ENCODE data around the gene RNASE13. TPM values are rescaled to one million over a fixed set of nuclear protein-coding genes. Genes with fewer than 3 reads are reported as not detected.

RNASE13 gene
- polyA plus RNA-seq, 1 of the 3 experiments (the other 2 are of a cell fraction): not detected

GRCh38 chr14:20996521-20996920, 38.1 kb downstream of the RNASE13 start (continued):
- no peak for TF ChIP-seq REST (IDR thresholded peaks at IDR 0.05; ENCODE audit: low read depth, low read length)
- TF ChIP-seq TEAD4 (IDR thresholded peaks at IDR 0.05; ENCODE audit: borderline replicate concordance, insufficient read depth): no peak
- no peak for TF ChIP-seq MEF2A (IDR thresholded peaks at IDR 0.05; ENCODE audit: borderline replicate concordance, low read depth)
- TF ChIP-seq RFX5 (IDR thresholded peaks at IDR 0.05; ENCODE audit: low read length): no peak
- no peak for TF ChIP-seq SMC3 (IDR thresholded peaks at IDR 0.05; ENCODE audit: low read depth, low read length)
- no peak for TF ChIP-seq ELF1 (IDR thresholded peaks at IDR 0.05)

- ChIA-PET POLR2A (no interaction called here), CTCF (interaction anchor here (1.1 to 2.0 kb wide), 4 partner anchors 19 to 114 kb away, joined by 3 to 8 read pairs (median 6); partner anchors contain the start of gene TMEM253)
- Histone ChIP-seq H3K27ac (ENCODE audit: low read depth in 2 of 2, low read length in 1 of 2) (peak within 1 kb of the TSS; percentile 59 to 84), H3K27me3 (ENCODE audit: insufficient read depth) (no peaks in the 10 kb centered on the region), H3K36me3 (replicated peaks in 1 of 2; ENCODE audit: control insufficient read depth in 1 of 2, insufficient read depth in 2 of 2, low read length in 1 of 2) (peaks cover 28 to 41% of the 10 kb centered on the region in 2 experiments), H3K79me2 (ENCODE audit: insufficient read depth) (peaks cover 30% of the 10 kb centered on the region), H2AFZ (ENCODE audit: low read depth) (peak within 1 kb of the TSS; percentile 91), H3K9ac (peak within 1 kb of the TSS; percentile 77), H3K9me3 (no peaks in the 10 kb centered on the region), H3F3A (replicated peaks; ENCODE audit: insufficient read depth) (peaks cover 13% of the 10 kb centered on the region), H3K4me1 (ENCODE audit: control insufficient read depth in 1 of 2, insufficient read depth in 2 of 2, low read depth in 1 of 2, low read length in 1 of 2) (peaks cover 10 to 29% of the 10 kb centered on the region in 2 experiments), H3K4me3 (ENCODE audit: low read depth in 2 of 2, low read length in 1 of 2) (peak within 1 kb of the TSS; percentile 95 to 100), H3K9me2 (no peaks in the 10 kb centered on the region), H4K20me1 (ENCODE audit: insufficient read depth) (0 out of 2 replicates have a peak, but pooled peaks cover 6% of the 10 kb centered on the region), H3K4me2 (peak within 1 kb of the TSS; percentile 94)
- WGBS (ENCODE audit: low lambda C conversion rate): 3% methylated on average over 31 of the region's 42 CpGs
- peak; percentile 85 for DNase-seq
- TF ChIP-seq POLR2AphosphoS5 (IDR thresholded peaks at IDR 0.05; ENCODE audit: low read depth, low read length): peak; percentile 70
- no peak; the same call in none of the 2 replicates for TF ChIP-seq MAX (IDR thresholded peaks at IDR 0.05; ENCODE audit: low read depth)
- no peak for TF ChIP-seq FOSL2 (IDR thresholded peaks at IDR 0.05; ENCODE audit: borderline replicate concordance, low read depth)
- TF ChIP-seq GABPA (IDR thresholded peaks at IDR 0.05; ENCODE audit: low read depth): peak; percentile 98
- TF ChIP-seq YY1 (IDR thresholded peaks at IDR 0.05; ENCODE audit: low read depth): peak; percentile 94
- TF ChIP-seq IRF3 (IDR thresholded peaks at IDR 0.05; ENCODE audit: low read depth, low read length): peak; percentile 94
- no peak for TF ChIP-seq RXRA (IDR thresholded peaks at IDR 0.05; ENCODE audit: borderline replicate concordance, low read depth)
- no peak for TF ChIP-seq SMC3 (IDR thresholded peaks at IDR 0.05; ENCODE audit: low read depth, low read length)
- TF ChIP-seq MXI1 (IDR thresholded peaks at IDR 0.05; ENCODE audit: low read depth, low read length): peak; percentile 61; the same call in 1 of the 2 replicates
- TF ChIP-seq NRF1 (IDR thresholded peaks at IDR 0.05; ENCODE audit: low read depth, low read length): no peak
- TF ChIP-seq FOXJ3 (CRISPR knock-in tag; IDR thresholded peaks at IDR 0.05): no peak
- TF ChIP-seq FOXM1 (IDR thresholded peaks at IDR 0.05; ENCODE audit: low read depth): no peak
- no peak; the same call in 1 of the 2 replicates for TF ChIP-seq SIN3A (IDR thresholded peaks at IDR 0.05; ENCODE audit: borderline replicate concordance, low read depth, low read length)
- no peak for TF ChIP-seq ELF1 (IDR thresholded peaks at IDR 0.05)
- no peak for TF ChIP-seq USF2 (IDR thresholded peaks at IDR 0.05; ENCODE audit: borderline replicate concordance, low read depth, low read length)
- peak; percentile 38; the same call in 1 of the 2 replicates for TF ChIP-seq ZBTB33 (IDR thresholded peaks at IDR 0.05; ENCODE audit: borderline replicate concordance, low read depth)
- TF ChIP-seq TEAD4 (IDR thresholded peaks at IDR 0.05; ENCODE audit: borderline replicate concordance, insufficient read depth): no peak
Measured at GRCh38 chr14:20989787-20990600, 44.6 kb downstream of the RNASE13 start, which contains the start of gene METTL17. Gene METTL17, plus strand, starts transcription at chr14:20989980. Its CDS starts 23 bp downstream, at chr14:20990003.
